H54 (cell line): ENCODE data around the gene STEAP1.

Source experiments
- DNase-seq: peaks from one replicate; pipeline ENCODE4 v3.0.0; 2011; ENCODE audit warnings: low spot score, mixed read lengths; ENCODE audit not compliant: insufficient read length
- FAIRE-seq: peaks from 3 replicates; lab custom pipeline; 2011; peaks lifted over from hg19 to GRCh38; lab: Jason Lieb, UNC
- POLR2A ChIP-seq: IDR thresholded peaks from 2 replicates; pipeline ENCODE4 v1.6.1; 2011; ENCODE audit warnings: low read depth, mild to moderate bottlenecking, low read length

STEAP1 gene

GRCh38 chr7:90213521-90213920 is 59.3 kb downstream of the STEAP1 start:
- no peak for FAIRE-seq

More at GRCh38 chr7:90213521-90213920, 59.3 kb downstream of the STEAP1 start:
- no peak for DNase-seq
- TF ChIP-seq POLR2A, result no peak
